ENCODE measurements around the gene R3HDM1.
"Not testable (repeated sequence)": the region's sequence is repeated elsewhere in the genome, so short reads cannot be mapped to it uniquely, and the experiment has no call there.

R3HDM1 gene

GRCh38 chr2:135530313-135531230, 712 bp upstream of the R3HDM1 start, which contains the start of gene ZRANB3:
ZRANB3 (minus strand) TSS chr2:135531218.
- peaks cover 3 to 18% (median 9%) of the 10 kb centered on the region in 4 donors for H3K4me1 ChIP-seq
- H3K27ac ChIP-seq: peak within 1 kb of the TSS; percentile 86 to 89

GRCh38 chr2:135532581-135532980, 1.3 kb downstream of the R3HDM1 start:
- no peaks in the 10 kb centered on the region for H3K27me3 ChIP-seq
- peaks cover 3 to 18% (median 9%) of the 10 kb centered on the region in 4 donors for H3K4me1 ChIP-seq
- peak overlapping the region; percentile 71 to 93 for H3K4me3 ChIP-seq
- intact Hi-C loops (cut with DNase I; ENCODE audit: low total_unique reads): loop anchor here (5.0 kb wide), 2 partner anchors 480 to 615 kb away; partner anchors contain the start of genes CCNT2 and RAB3GAP1
- DNase-seq: no peak
- TF ChIP-seq, protein P1, sequence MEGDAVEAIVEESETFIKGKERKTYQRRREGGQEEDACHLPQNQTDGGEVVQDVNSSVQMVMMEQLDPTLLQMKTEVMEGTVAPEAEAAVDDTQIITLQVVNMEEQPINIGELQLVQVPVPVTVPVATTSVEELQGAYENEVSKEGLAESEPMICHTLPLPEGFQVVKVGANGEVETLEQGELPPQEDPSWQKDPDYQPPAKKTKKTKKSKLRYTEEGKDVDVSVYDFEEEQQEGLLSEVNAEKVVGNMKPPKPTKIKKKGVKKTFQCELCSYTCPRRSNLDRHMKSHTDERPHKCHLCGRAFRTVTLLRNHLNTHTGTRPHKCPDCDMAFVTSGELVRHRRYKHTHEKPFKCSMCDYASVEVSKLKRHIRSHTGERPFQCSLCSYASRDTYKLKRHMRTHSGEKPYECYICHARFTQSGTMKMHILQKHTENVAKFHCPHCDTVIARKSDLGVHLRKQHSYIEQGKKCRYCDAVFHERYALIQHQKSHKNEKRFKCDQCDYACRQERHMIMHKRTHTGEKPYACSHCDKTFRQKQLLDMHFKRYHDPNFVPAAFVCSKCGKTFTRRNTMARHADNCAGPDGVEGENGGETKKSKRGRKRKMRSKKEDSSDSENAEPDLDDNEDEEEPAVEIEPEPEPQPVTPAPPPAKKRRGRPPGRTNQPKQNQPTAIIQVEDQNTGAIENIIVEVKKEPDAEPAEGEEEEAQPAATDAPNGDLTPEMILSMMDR (IDR thresholded peaks at IDR 0.05): no peak
- no peaks in the 10 kb centered on the region for H3K36me3 ChIP-seq
- H3K27ac ChIP-seq: peak overlapping the region; percentile 86 to 89
- H3K9me3 ChIP-seq: no peaks in the 10 kb centered on the region

More at GRCh38 chr2:135530313-135531230, 712 bp upstream of the R3HDM1 start, which contains the start of gene ZRANB3:
- Histone ChIP-seq H3K9me3 (no peaks in the 10 kb centered on the region), H3K4me3 (peak within 1 kb of the TSS; percentile 71 to 93), H3K36me3 (no peaks in the 10 kb centered on the region), H3K27me3 (no peaks in the 10 kb centered on the region)
- DNase-seq: peak; percentile 96
- intact Hi-C loops (cut with DNase I; ENCODE audit: low total_unique reads): loop anchor here (5.0 kb wide), 2 partner anchors 478 to 613 kb away; partner anchors contain the start of genes CCNT2 and RAB3GAP1
- TF ChIP-seq, protein P1 (IDR thresholded peaks at IDR 0.05): no peak

DNA sequence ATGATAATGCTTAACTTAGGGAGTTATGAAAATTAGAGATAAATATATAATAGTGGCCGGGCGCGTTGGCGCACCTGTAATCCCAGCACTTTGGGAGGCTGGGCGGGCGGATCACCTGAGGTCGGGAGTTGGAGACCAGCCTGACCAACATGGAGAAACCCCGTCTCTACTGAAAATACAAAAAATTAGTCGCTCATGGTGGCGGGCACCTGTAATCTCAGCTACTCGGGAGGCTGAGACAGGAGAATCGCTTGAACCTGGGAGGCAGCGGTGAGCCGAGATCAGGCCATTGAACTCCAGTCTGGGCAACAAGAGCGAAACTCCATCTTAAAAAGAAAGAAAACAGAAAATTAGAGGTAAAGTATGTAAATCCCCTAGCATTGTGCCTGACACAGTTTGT, 2.3 kb downstream of the R3HDM1 start:
- H3K36me3 ChIP-seq, H3K4me3 ChIP-seq, H3K27ac ChIP-seq, H3K27me3 ChIP-seq, DNase-seq, H3K9me3 ChIP-seq: not testable (repeated sequence)
- H3K4me1 ChIP-seq: peaks cover 3 to 18% (median 9%) of the 10 kb centered on the region in 4 donors
- intact Hi-C loops (cut with DNase I; ENCODE audit: low total_unique reads): loop anchor here (5.0 kb wide), 2 partner anchors 481 to 616 kb away; partner anchors contain the start of genes CCNT2 and RAB3GAP1

DNA sequence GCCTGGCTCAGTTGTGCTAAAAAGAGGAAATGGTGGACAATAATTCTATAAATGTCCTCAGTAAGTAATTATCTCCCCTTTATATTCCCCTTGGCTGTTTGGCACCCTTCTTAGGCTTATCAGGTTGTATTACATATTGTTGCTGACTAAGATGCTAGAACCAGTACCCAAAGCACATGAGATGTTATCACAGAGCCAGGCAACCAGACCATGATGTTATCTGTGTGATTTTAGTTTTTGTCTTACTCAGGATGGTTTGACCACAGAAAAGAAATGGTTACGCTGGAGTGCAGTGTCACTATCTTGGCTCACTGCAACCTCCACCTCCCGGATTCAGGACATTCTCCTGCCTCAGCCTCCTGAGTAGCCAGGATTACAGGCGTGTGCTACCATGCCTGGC, 15.2 kb downstream of the R3HDM1 start:
- no peak overlapping the region for H3K27ac ChIP-seq
- no peak overlapping the region for H3K4me3 ChIP-seq
- intact Hi-C loops (cut with DNase I; ENCODE audit: low total_unique reads): no loop called here
- H3K4me1 ChIP-seq: no peaks in the 10 kb centered on the region
- no peaks in the 10 kb centered on the region for H3K36me3 ChIP-seq
- no peak for DNase-seq
- H3K27me3 ChIP-seq: no peaks in the 10 kb centered on the region
- TF ChIP-seq, protein P1 (IDR thresholded peaks at IDR 0.05): no peak
- no peaks in the 10 kb centered on the region for H3K9me3 ChIP-seq

- no peak for DNase-seq
- H3K27me3 ChIP-seq: no peaks in the 10 kb centered on the region
- H3K27ac ChIP-seq: no peak overlapping the region
- no peaks in the 10 kb centered on the region for H3K36me3 ChIP-seq
- no peaks in the 10 kb centered on the region for H3K9me3 ChIP-seq
- intact Hi-C loops (cut with DNase I; ENCODE audit: low total_unique reads): no loop called here
- H3K4me3 ChIP-seq: no peak overlapping the region
- TF ChIP-seq, protein P1 (IDR thresholded peaks at IDR 0.05): no peak
- no peaks in the 10 kb centered on the region for H3K4me1 ChIP-seq
These were observed 16.0 kb downstream of the R3HDM1 start for GRCh38 chr2:135547311-135547710.

DNA sequence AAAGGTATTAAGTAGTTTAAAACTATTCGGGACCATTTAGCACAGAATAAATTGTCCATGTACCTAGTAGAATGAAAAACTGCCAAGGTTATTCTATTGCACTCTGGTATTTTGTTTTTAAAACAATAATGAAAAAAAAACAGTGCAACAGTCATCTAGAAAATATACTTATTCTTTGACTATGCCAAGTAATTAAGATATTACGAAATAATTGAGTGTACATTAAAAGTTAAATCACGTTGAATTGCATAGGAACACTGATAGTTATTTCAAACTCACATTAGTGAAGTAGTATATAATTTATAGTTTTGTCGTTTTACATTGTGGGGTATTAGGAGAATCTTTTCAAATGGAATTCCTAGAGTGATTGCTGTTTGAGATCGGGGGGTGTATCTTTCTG, 20.1 kb downstream of the R3HDM1 start:
- Histone ChIP-seq H3K9me3 (no peaks in the 10 kb centered on the region), H3K36me3 (no peaks in the 10 kb centered on the region), H3K4me3 (no peak overlapping the region), H3K27me3 (no peaks in the 10 kb centered on the region), H3K27ac (no peak overlapping the region), H3K4me1 (no peaks in the 10 kb centered on the region)
- intact Hi-C loops (cut with DNase I; ENCODE audit: low total_unique reads): no loop called here
- TF ChIP-seq, protein P1 (IDR thresholded peaks at IDR 0.05): no peak
- no peak for DNase-seq

Data from tibial artery (tissue), 4 donors.